Naive B cell (primary cell): ENCODE measurements around the gene CTNND2. TPM values are rescaled to one million over a fixed set of nuclear protein-coding genes. Genes with fewer than 3 reads are reported as not detected.

ENCODE experiments used
- ATAC-seq, 2 donors: fragments of 150-1000 bp; cut with Tn5 transposase; 2 replicates each; pipeline ENCODE4 v1.10.0; 2021; ENCODE audit warnings: low read depth in 2 of 2, mild to moderate bottlenecking in 2 of 2, moderate library complexity in 2 of 2
- DNase-seq: peaks from one replicate; pipeline ENCODE4 v3.0.0; 2022
- H3K27ac Mint-ChIP-seq, 6 donors: one replicate each; pipeline ENCODE4 v1.8.0; 2020 to 2022; ENCODE audit warnings: mild to moderate bottlenecking in 6 of 6, mixed read lengths in 6 of 6, moderate library complexity in 5 of 6, inconsistent platforms in 2 of 6
- H3K27me3 Mint-ChIP-seq, 3 donors: one replicate each; pipeline ENCODE4 v1.8.0; 2021 to 2022; ENCODE audit warnings: mixed read lengths in 3 of 3, mild to moderate bottlenecking in 1 of 3
- H3K36me3 Mint-ChIP-seq, 2 donors: one replicate each; pipeline ENCODE4 v1.8.0; 2020 to 2022; ENCODE audit warnings: mixed read lengths in 2 of 2, inconsistent platforms in 1 of 2, mild to moderate bottlenecking in 1 of 2
- H3K4me1 Mint-ChIP-seq, 3 donors: one replicate each; pipeline ENCODE4 v1.8.0; 2020 to 2022; ENCODE audit warnings: mixed read lengths in 3 of 3, inconsistent platforms in 1 of 3, mild to moderate bottlenecking in 1 of 3, moderate library complexity in 1 of 3
- H3K4me3 Mint-ChIP-seq, 8 donors: one replicate each; pipeline ENCODE4 v1.8.0; 2020 to 2022; ENCODE audit warnings: mild to moderate bottlenecking in 8 of 8, mixed read lengths in 8 of 8, moderate library complexity in 8 of 8, inconsistent platforms in 2 of 8
- H3K9me3 Mint-ChIP-seq, 7 donors: one replicate each; pipeline ENCODE4 v1.8.0; 2020 to 2022; ENCODE audit warnings: mixed read lengths in 7 of 7, mild to moderate bottlenecking in 5 of 7, inconsistent platforms in 2 of 7, moderate library complexity in 1 of 7
- polyA plus RNA-seq, 6 donors: library from polyadenylated mRNA; unstranded; fragments of 300-500 nt; fragmentation: Illumina TruSeq; gene quantifications; one replicate each; pipeline ENCODE4 v1.2.3, GENCODE V29; 2021; ENCODE audit warnings: low read depth in 6 of 6

Gene CTNND2
- polyA plus RNA-seq, 6 donors from 2014 or later, result not detected

DNA sequence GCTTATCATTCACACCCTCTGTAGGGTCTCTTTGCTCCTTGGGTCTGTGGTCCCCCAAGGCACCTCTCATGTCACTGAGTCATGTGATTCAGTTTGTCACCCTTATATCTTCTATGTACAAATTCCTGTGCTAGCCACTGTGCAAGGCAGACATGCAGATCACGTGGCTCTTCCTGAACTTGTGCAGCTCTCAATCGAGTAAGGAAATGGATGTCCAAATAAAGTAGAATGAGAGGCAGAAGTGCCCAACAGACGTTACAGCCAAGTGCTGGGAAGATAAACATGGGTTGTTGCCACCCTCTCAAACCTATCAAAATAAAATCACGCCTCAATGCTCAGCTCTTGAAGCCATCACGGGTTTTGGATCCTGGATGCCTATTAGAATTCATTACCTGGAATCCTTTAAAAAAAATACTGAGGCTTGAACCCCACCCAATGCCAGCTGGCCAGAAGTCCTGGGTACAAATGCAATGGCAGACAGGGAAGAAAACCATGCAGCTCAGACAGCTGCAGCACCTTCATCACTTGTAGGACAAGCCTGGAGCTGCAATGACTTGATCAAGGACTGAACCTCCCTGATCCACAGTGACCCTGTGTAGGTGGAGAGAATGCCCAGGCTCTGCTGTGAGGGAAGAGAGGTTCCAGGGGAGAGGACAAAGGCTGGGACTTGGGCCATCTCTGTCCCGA, 914.5 kb downstream of the CTNND2 start:
- Mint-ChIP-seq H3K27me3 (peaks cover 32 to 43% (median 33%) of the 10 kb centered on the region in 3 donors), H3K9me3 (peaks cover 0 to 4% (median 0%) of the 10 kb centered on the region in 7 donors), H3K27ac (no peak overlapping the region), H3K36me3 (peaks cover 0 to under 1% of the 10 kb centered on the region in 2 donors), H3K4me3 (no peak overlapping the region), H3K4me1 (peaks cover 5 to 12% (median 10%) of the 10 kb centered on the region in 3 donors)
- DNase-seq (no peak), ATAC-seq (no peak)

- Mint-ChIP-seq H3K4me1 (peaks cover 5 to 12% (median 10%) of the 10 kb centered on the region in 3 donors), H3K27ac (no peak overlapping the region), H3K36me3 (no peaks in the 10 kb centered on the region), H3K9me3 (peaks cover 0 to 2% (median 0%) of the 10 kb centered on the region in 7 donors), H3K4me3 (no peak overlapping the region), H3K27me3 (peaks cover 22 to 39% (median 34%) of the 10 kb centered on the region in 3 donors)
- no peak for ATAC-seq
- DNase-seq, result no peak
Observed at GRCh38 chr5:10988622-10989021, 915.6 kb downstream of the CTNND2 start.

- ATAC-seq, result no peak
- Mint-ChIP-seq H3K36me3 (no peaks in the 10 kb centered on the region), H3K4me3 (peak overlapping the region in 2 of 8 donors; percentile 36 to 48), H3K27me3 (peaks cover 22 to 37% (median 37%) of the 10 kb centered on the region in 3 donors), H3K9me3 (peaks cover 0 to 2% (median 0%) of the 10 kb centered on the region in 7 donors), H3K27ac (no peak overlapping the region), H3K4me1 (peaks cover 5 to 12% (median 10%) of the 10 kb centered on the region in 3 donors)
- peak; percentile 5 for DNase-seq
Observed at GRCh38 chr5:10987925-10988504, 916.2 kb downstream of the CTNND2 start.

DNA sequence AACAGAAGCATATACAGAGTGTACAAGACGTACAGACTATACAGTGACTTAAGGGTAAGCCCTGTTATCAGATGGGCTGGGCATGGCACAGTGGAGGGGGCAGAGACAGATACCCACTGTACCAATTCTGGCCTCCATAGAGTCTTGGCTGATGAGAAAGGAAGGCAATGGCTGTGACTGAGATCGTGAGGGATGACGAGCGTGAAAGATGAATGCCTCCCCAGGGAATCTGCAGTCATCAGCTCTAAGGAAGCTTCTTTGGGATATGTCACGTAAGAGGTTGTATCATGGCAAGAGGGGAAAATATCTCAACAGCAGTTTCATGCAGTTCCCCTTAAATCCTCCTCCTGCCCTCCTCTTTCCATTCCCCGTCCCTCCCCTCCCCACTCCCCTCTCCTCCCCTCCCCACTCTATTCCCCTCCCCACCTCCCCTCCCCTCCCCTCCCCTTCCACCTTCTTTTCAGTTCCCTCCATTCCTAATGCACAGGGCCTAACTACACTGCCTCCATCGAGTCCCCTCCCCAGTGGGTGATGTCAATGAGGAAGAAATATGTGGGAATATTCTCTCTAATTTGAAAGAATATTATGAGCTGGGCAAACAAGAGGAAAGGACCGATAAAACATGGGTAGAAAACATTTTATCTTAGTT, 916.8 kb downstream of the CTNND2 start:
- H3K27me3 Mint-ChIP-seq, result peaks cover 22 to 40% (median 35%) of the 10 kb centered on the region in 3 donors
- no peaks in the 10 kb centered on the region for H3K36me3 Mint-ChIP-seq
- peaks cover 5 to 12% (median 10%) of the 10 kb centered on the region in 3 donors for H3K4me1 Mint-ChIP-seq
- no peak overlapping the region for H3K4me3 Mint-ChIP-seq
- H3K9me3 Mint-ChIP-seq, result peaks cover 0 to 2% (median 0%) of the 10 kb centered on the region in 7 donors
- no peak for ATAC-seq
- H3K27ac Mint-ChIP-seq, result no peak overlapping the region
- no peak for DNase-seq

- no peak overlapping the region for H3K27ac Mint-ChIP-seq
- no peak overlapping the region for H3K4me3 Mint-ChIP-seq
- peaks cover 5 to 12% (median 10%) of the 10 kb centered on the region in 3 donors for H3K4me1 Mint-ChIP-seq
- ATAC-seq (no peak), DNase-seq (no peak)
- peaks cover 22 to 36% (median 35%) of the 10 kb centered on the region in 3 donors for H3K27me3 Mint-ChIP-seq
- peaks cover 0 to 2% (median 0%) of the 10 kb centered on the region in 7 donors for H3K9me3 Mint-ChIP-seq
- H3K36me3 Mint-ChIP-seq, result no peaks in the 10 kb centered on the region
Observed at GRCh38 chr5:10985721-10986110, 918.5 kb downstream of the CTNND2 start.

- H3K4me1 Mint-ChIP-seq, result peaks cover 5 to 12% (median 10%) of the 10 kb centered on the region in 3 donors
- DNase-seq (no peak), ATAC-seq (no peak)
- H3K9me3 Mint-ChIP-seq, result peaks cover 0 to 2% (median 0%) of the 10 kb centered on the region in 7 donors
- H3K27ac Mint-ChIP-seq, result no peak overlapping the region
- peaks cover 22 to 35% (median 31%) of the 10 kb centered on the region in 3 donors for H3K27me3 Mint-ChIP-seq
- no peaks in the 10 kb centered on the region for H3K36me3 Mint-ChIP-seq
- H3K4me3 Mint-ChIP-seq, result no peak overlapping the region
Observed at GRCh38 chr5:10985091-10985720, 919.0 kb downstream of the CTNND2 start.

DNA sequence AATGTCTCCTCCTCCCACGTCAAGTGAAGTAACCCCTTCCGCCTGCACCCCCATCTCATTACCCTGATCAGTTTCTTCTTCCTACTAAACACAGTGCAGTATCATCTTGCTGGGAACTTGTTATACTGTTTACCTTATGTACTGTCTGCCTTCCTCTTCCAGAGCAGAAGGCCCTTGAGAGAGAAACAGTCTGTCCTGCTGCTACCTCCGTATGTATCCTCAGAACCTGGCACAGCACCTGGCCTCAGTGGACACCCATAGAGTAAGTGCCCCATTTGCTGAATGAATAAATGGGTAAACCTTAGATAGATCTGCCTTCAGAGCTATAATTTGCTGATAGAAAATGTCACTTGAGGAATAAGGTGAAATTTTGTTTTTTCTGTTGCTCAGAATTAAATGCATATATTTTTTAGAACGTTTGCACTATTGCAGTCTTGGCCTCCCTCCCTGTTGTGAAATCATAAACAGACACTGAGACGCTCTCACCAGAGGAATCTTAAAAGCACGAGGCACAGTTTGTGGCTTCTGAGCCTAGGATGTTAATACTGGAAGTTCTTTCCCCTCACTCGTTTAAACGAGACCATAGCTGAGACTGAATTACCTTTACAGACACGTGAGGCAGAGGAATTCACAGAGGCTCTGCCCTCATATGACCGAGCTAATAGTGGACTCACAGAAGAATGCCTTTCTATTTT, 920.1 kb downstream of the CTNND2 start:
- Mint-ChIP-seq H3K4me3 (no peak overlapping the region), H3K36me3 (no peaks in the 10 kb centered on the region), H3K9me3 (peaks cover 0 to 2% (median 0%) of the 10 kb centered on the region in 7 donors), H3K27ac (peak overlapping the region in 1 of 6 donors; percentile 8), H3K4me1 (peaks cover 5 to 12% (median 10%) of the 10 kb centered on the region in 3 donors), H3K27me3 (peaks cover 22 to 29% (median 25%) of the 10 kb centered on the region in 3 donors)
- ATAC-seq (no peak), DNase-seq (no peak)

GRCh38 chr5:10982626-10983025, 921.6 kb downstream of the CTNND2 start:
- no peaks in the 10 kb centered on the region for H3K36me3 Mint-ChIP-seq
- H3K4me3 Mint-ChIP-seq, result no peak overlapping the region
- no peaks in the 10 kb centered on the region for H3K9me3 Mint-ChIP-seq
- DNase-seq, result no peak
- peaks cover 9 to 16% (median 15%) of the 10 kb centered on the region in 3 donors for H3K27me3 Mint-ChIP-seq
- ATAC-seq, result no peak
- H3K27ac Mint-ChIP-seq, result no peak overlapping the region
- peaks cover under 1% of the 10 kb centered on the region in 3 donors for H3K4me1 Mint-ChIP-seq

- H3K9me3 Mint-ChIP-seq, result no peaks in the 10 kb centered on the region
- H3K27me3 Mint-ChIP-seq, result peaks cover 2 to 12% (median 11%) of the 10 kb centered on the region in 3 donors
- ATAC-seq, result no peak
- no peak overlapping the region for H3K27ac Mint-ChIP-seq
- H3K36me3 Mint-ChIP-seq, result no peaks in the 10 kb centered on the region
- H3K4me1 Mint-ChIP-seq, result no peaks in the 10 kb centered on the region
- H3K4me3 Mint-ChIP-seq, result no peak overlapping the region
- no peak for DNase-seq
Observed at GRCh38 chr5:10981932-10982331, 922.3 kb downstream of the CTNND2 start.

DNA sequence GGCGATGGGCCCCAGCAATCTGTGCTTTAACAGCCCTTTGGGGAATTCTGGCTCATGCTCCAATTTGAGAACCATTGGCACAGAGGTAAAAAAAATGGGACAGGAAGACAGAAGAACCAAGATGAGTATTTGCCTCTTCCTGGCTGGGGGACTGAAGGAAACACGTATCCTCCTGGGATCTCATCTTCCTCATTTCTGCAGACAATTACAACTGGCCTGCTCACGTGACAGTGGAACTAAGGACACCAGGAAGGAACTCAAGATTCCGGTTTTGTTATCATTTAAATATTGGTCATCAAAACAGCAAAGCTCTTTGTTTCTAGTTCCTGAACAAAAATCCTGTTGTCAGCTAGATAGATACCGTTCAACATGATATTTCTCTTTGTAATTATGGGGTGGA, 927.2 kb downstream of the CTNND2 start:
- Mint-ChIP-seq H3K4me3 (no peak overlapping the region), H3K9me3 (no peaks in the 10 kb centered on the region), H3K27me3 (peaks cover 0 to 14% (median 10%) of the 10 kb centered on the region in 3 donors), H3K4me1 (no peaks in the 10 kb centered on the region), H3K36me3 (no peaks in the 10 kb centered on the region), H3K27ac (no peak overlapping the region)
- ATAC-seq, result no peak
- DNase-seq, result no peak

DNA sequence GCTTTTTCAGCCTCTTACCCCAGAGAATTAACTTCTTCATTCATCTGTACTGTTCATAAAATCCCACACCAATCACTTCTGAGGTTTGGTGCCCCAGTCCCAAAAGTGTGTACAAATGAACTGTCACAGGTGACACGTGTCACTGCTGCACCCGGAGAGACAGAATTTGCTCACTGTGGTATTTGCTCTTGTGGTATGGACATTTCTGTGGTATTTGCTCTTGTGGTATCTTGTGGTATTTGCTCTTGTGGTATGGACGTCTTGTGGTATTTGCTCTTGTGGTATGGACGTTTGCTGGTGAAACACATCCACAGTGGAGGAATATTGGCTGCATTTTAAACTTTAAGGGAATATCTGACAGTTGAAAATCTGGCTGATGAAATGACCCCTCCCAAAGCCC, 928.3 kb downstream of the CTNND2 start:
- no peak overlapping the region for H3K4me3 Mint-ChIP-seq
- H3K4me1 Mint-ChIP-seq, result no peaks in the 10 kb centered on the region
- no peak overlapping the region for H3K27ac Mint-ChIP-seq
- no peak for ATAC-seq
- no peaks in the 10 kb centered on the region for H3K36me3 Mint-ChIP-seq
- no peaks in the 10 kb centered on the region for H3K9me3 Mint-ChIP-seq
- DNase-seq, result no peak
- peaks cover 4 to 19% (median 10%) of the 10 kb centered on the region in 3 donors for H3K27me3 Mint-ChIP-seq

DNA sequence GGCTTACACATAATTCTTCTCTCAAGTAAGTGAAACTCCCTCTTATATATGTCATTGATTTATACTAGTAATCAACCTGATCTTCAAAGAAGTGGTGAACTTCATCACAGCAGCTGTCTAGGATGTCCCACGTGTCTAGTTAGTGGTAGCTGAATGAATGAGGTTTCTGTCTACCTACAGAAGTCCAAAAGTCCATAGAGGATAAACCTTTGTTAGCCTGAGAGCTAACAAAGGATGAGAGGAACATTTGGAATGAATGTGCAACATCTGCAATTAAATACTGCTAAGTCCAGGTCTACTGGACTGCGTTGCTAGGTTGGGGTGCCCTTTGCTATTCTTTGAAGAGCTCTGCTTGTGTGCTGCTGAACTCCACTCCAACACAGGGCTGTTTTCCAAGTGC, 929.4 kb downstream of the CTNND2 start:
- DNase-seq, result no peak
- Mint-ChIP-seq H3K9me3 (no peaks in the 10 kb centered on the region), H3K27me3 (peaks cover 8 to 22% (median 10%) of the 10 kb centered on the region in 3 donors), H3K27ac (no peak overlapping the region), H3K4me1 (no peaks in the 10 kb centered on the region), H3K4me3 (no peak overlapping the region), H3K36me3 (no peaks in the 10 kb centered on the region)
- ATAC-seq, result no peak

DNA sequence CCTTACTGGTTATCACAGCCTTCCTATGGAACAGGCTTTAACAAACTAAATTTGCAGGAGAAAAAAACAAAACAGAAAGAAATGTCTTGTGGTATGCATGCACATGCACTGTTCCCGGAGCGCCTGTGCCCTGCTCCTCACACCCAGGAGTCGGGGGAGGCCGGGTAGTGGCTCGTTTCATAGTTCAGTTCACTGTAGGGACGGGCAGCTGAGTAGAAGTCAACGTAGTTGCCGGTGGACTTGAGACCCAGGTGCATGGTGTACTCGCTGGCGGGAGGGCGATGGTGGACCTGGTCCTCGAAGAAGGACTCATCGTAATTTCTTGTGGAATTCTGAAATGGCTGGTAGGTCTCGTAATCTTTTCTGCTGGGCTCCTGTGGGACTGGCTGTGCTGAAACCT, 930.9 kb downstream of the CTNND2 start:
- ATAC-seq (no peak), DNase-seq (no peak)
- no peaks in the 10 kb centered on the region for H3K4me1 Mint-ChIP-seq
- H3K27ac Mint-ChIP-seq, result no peak overlapping the region
- no peaks in the 10 kb centered on the region for H3K36me3 Mint-ChIP-seq
- no peak overlapping the region for H3K4me3 Mint-ChIP-seq
- H3K9me3 Mint-ChIP-seq, result no peaks in the 10 kb centered on the region
- peaks cover 8 to 22% (median 15%) of the 10 kb centered on the region in 3 donors for H3K27me3 Mint-ChIP-seq
